ENCODE data around the gene MPRIP. TPM values are rescaled to one million over a fixed set of nuclear protein-coding genes. Genes with fewer than 3 reads are reported as not detected.
A peak's percentile ranks its signal among the peaks of the same experiment; 100 is the strongest.

The MPRIP gene
- total RNA-seq, 1 experiment from 2014 or later = 140 TPM

- TF ChIP-seq FOXP4 (CRISPR knock-in tag; IDR thresholded peaks at IDR 0.05) (no peak), HMGA2 (CRISPR knock-in tag; IDR thresholded peaks at IDR 0.05) (no peak), CBFB (CRISPR knock-in tag; IDR thresholded peaks at IDR 0.05; ENCODE audit: low read depth) (no peak), NR1H2 (CRISPR knock-in tag; IDR thresholded peaks at IDR 0.05) (no peak), ERG (CRISPR knock-in tag; IDR thresholded peaks at IDR 0.05) (no peak), PRRX2 (CRISPR knock-in tag; IDR thresholded peaks at IDR 0.05) (no peak), ZNF423 (CRISPR knock-in tag; IDR thresholded peaks at IDR 0.05) (no peak), OVOL2 (CRISPR knock-in tag; IDR thresholded peaks at IDR 0.05; ENCODE audit: borderline replicate concordance) (no peak), NFYB (CRISPR knock-in tag; conservative IDR thresholded peaks at IDR 0.05; ENCODE audit: low read depth) (no peak), ZNF317 (CRISPR knock-in tag; IDR thresholded peaks at IDR 0.05; ENCODE audit: borderline replicate concordance, low read depth) (no peak), NFATC4 (CRISPR knock-in tag; IDR thresholded peaks at IDR 0.05) (no peak), SMAD3 (CRISPR knock-in tag; IDR thresholded peaks at IDR 0.05; ENCODE audit: borderline replicate concordance) (no peak)
Measured at GRCh38 chr17:17084317-17084835, 42.1 kb downstream of the MPRIP start (continued).

GRCh38 chr17:17084941-17085340 lies 42.7 kb downstream of the MPRIP start:
- Mint-ChIP-seq H3K27me3 (ENCODE audit: low read depth) (no peaks in the 10 kb centered on the region), H3K4me3 (no peak overlapping the region), H3K9me3 (no peaks in the 10 kb centered on the region), H3K4me1 (peaks cover 11% of the 10 kb centered on the region), H3K36me3 (peaks cover 7% of the 10 kb centered on the region), H3K27ac (0 out of 2 replicates have a peak overlapping the region, but pooled peaks have one; percentile 36)
- ChIA-PET CTCF (interaction anchor here (2.2 kb wide), 1 partner anchor 57 kb away, joined by 4 read pairs; no protein-coding TSS in a partner anchor), POLR2A (no interaction called here)
- DNase-seq (ENCODE audit: low spot score) = no peak
- TF ChIP-seq FOXP1 (CRISPR knock-in tag; IDR thresholded peaks at IDR 0.05; ENCODE audit: borderline replicate concordance) = no peak
- no peak for ATAC-seq

- Mint-ChIP-seq H3K27me3 (ENCODE audit: low read depth) (no peaks in the 10 kb centered on the region), H3K9me3 (no peaks in the 10 kb centered on the region), H3K4me3 (no peak overlapping the region), H3K4me1 (peaks cover 11% of the 10 kb centered on the region), H3K27ac (peak overlapping the region; percentile 52), H3K36me3 (peaks cover 7% of the 10 kb centered on the region)
- DNase-seq (ENCODE audit: low spot score) = no peak
- no peak for ATAC-seq
- ChIA-PET CTCF (interaction anchor here (1.5 kb wide), 1 partner anchor 55 kb away, joined by 4 read pairs; no protein-coding TSS in a partner anchor), POLR2A (interaction anchor here (0.6 kb wide), 1 partner anchor 10 kb away, joined by 6 read pairs; no protein-coding TSS in a partner anchor)
- TF ChIP-seq RORB (CRISPR knock-in tag; IDR thresholded peaks at IDR 0.05) (no peak), ZNF416 (CRISPR knock-in tag; IDR thresholded peaks at IDR 0.05) (no peak), FOXP1 (CRISPR knock-in tag; IDR thresholded peaks at IDR 0.05; ENCODE audit: borderline replicate concordance) (no peak)
Measured at GRCh38 chr17:17086585-17086984, 44.3 kb downstream of the MPRIP start.

- H3K4me1 Mint-ChIP-seq = peaks cover 17% of the 10 kb centered on the region
- DNase-seq (ENCODE audit: low spot score) (no peak), ATAC-seq (no peak; the same call in 1 of the 2 replicates)
- H3K27me3 Mint-ChIP-seq (ENCODE audit: low read depth) = no peaks in the 10 kb centered on the region
- POLR2A ChIA-PET = no interaction called here
- CTCF ChIA-PET = interaction anchor here (1.5 kb wide), 1 partner anchor 54 kb away, joined by 4 read pairs; no protein-coding TSS in a partner anchor
- H3K4me3 Mint-ChIP-seq = no peak overlapping the region
- H3K27ac Mint-ChIP-seq = peak overlapping the region; percentile 65
- no peaks in the 10 kb centered on the region for H3K9me3 Mint-ChIP-seq
- H3K36me3 Mint-ChIP-seq = peaks cover 7% of the 10 kb centered on the region
- no peak for TF ChIP-seq ZSCAN18 (CRISPR knock-in tag; IDR thresholded peaks at IDR 0.05)
- no peak for TF ChIP-seq CREB1 (CRISPR knock-in tag; IDR thresholded peaks at IDR 0.05)
- TF ChIP-seq ZNF532 (CRISPR knock-in tag; IDR thresholded peaks at IDR 0.05; ENCODE audit: borderline replicate concordance) = no peak
- TF ChIP-seq OVOL2 (CRISPR knock-in tag; IDR thresholded peaks at IDR 0.05; ENCODE audit: borderline replicate concordance) = no peak
- TF ChIP-seq IRF2 (CRISPR knock-in tag; IDR thresholded peaks at IDR 0.05; ENCODE audit: borderline replicate concordance, low read depth) = no peak
- TF ChIP-seq ATF1 (CRISPR knock-in tag; IDR thresholded peaks at IDR 0.05) = no peak
Measured at GRCh38 chr17:17087424-17088015, 45.3 kb downstream of the MPRIP start.
